Neural cell (in vitro differentiated cells): ENCODE data around the gene CDX1. TPM values are rescaled to one million over a fixed set of nuclear protein-coding genes. Genes with fewer than 3 reads are reported as not detected.

ENCODE experiments used
- H2AFZ ChIP-seq: fragments of 200-600, 300-800 bp; sonication (generic), shearing (Covaris generic); 2 replicates; pipeline ENCODE4 v1.6.0; 2014; ENCODE audit warnings: low read depth, mild to moderate bottlenecking, antibody characterized with exemption, low read length, moderate library complexity
- H3F3A ChIP-seq: fragments of 200-600 bp; shearing (Covaris generic); 2 replicates; pipeline ENCODE4 v1.6.1; 2016; ENCODE audit warnings: mild to moderate bottlenecking, moderate library complexity, mixed read lengths, antibody characterized with exemption, low read length; ENCODE audit not compliant: insufficient read depth, poor library complexity, severe bottlenecking
- H3K27ac ChIP-seq: fragments of 200-600, 300-800 bp; sonication (generic), shearing (Covaris generic); 2 replicates; pipeline ENCODE4 v1.5.1; 2014; ENCODE audit warnings: mild to moderate bottlenecking, low read length, moderate library complexity
- H3K27me3 ChIP-seq: fragments of 300-800, 200-600 bp; sonication (generic), shearing (Covaris generic); 2 replicates; pipeline ENCODE4 v1.6.0; 2014; ENCODE audit warnings: mild to moderate bottlenecking, low read depth, low read length, moderate library complexity; ENCODE audit not compliant: insufficient read depth
- H3K36me3 ChIP-seq: fragments of 300-800, 200-600 bp; sonication (generic), shearing (Covaris generic); 2 replicates; pipeline ENCODE4 v1.5.1; 2014; ENCODE audit warnings: mild to moderate bottlenecking, antibody characterized with exemption, low read length, moderate library complexity; ENCODE audit not compliant: insufficient read depth
- H3K4me2 ChIP-seq: fragments of 300-800, 200-600 bp; sonication (generic), shearing (Covaris generic); 2 replicates; pipeline ENCODE4 v1.6.0; 2014; ENCODE audit warnings: mild to moderate bottlenecking, low read length
- H3K4me3 ChIP-seq: fragments of 300-800, 200-600 bp; sonication (generic), shearing (Covaris generic); 2 replicates; pipeline ENCODE4 v1.5.1; 2014; ENCODE audit warnings: mild to moderate bottlenecking, low read length, moderate library complexity
- H3K79me2 ChIP-seq: fragments of 200-600 bp; shearing (Covaris generic); replicated peaks from 2 replicates; pipeline ENCODE4 v1.6.0; 2014; ENCODE audit warnings: mild to moderate bottlenecking, low read length, moderate library complexity; ENCODE audit not compliant: insufficient read depth
- H3K9ac ChIP-seq: fragments of 300-800, 200-600 bp; sonication (generic), shearing (Covaris generic); 2 replicates; pipeline ENCODE4 v1.6.1; 2016; ENCODE audit warnings: mild to moderate bottlenecking, low read length, mixed read lengths
- H3K9me2 ChIP-seq: fragments of 200-600 bp; shearing (Covaris generic); 2 replicates; pipeline ENCODE4 v1.6.1; 2016; ENCODE audit warnings: mild to moderate bottlenecking, low read length, mixed read lengths; ENCODE audit not compliant: insufficient read depth
- H3K9me3 ChIP-seq: fragments of 200-600, 300-800 bp; sonication (generic), shearing (Covaris generic); 2 replicates; pipeline ENCODE4 v1.6.1; 2016; ENCODE audit warnings: mild to moderate bottlenecking, mixed run types, low read length, moderate library complexity, mixed read lengths
- H4K20me1 ChIP-seq: fragments of 200-600 bp; shearing (Covaris generic); 2 replicates; pipeline ENCODE4 v1.6.1; 2016; ENCODE audit warnings: mild to moderate bottlenecking, mixed run types; ENCODE audit not compliant: insufficient read depth
- CTCF ChIP-seq: fragments of 450-650 bp; IDR thresholded peaks from 2 replicates; pipeline ENCODE4 v1.5.1; 2014; ENCODE audit warnings: antibody characterized with exemption, mild to moderate bottlenecking, moderate library complexity; ENCODE audit not compliant: poor library complexity, severe bottlenecking
- EP300 ChIP-seq: fragments of 450-650 bp; conservative IDR thresholded peaks from 2 replicates; pipeline ENCODE4 v1.6.1; 2014; ENCODE audit warnings: antibody characterized with exemption, mild to moderate bottlenecking, moderate library complexity; ENCODE audit not compliant: poor library complexity, severe bottlenecking
- EZH2 ChIP-seq: fragments of 200-600, 300-800 bp; shearing (Covaris generic), sonication (generic); IDR thresholded peaks from 2 replicates; pipeline ENCODE4 v1.6.1; 2014; ENCODE audit warnings: antibody characterized with exemption, low read length, borderline replicate concordance, mild to moderate bottlenecking; ENCODE audit not compliant: insufficient read depth, poor library complexity, severe bottlenecking
- MXI1 ChIP-seq: fragments of 450-650 bp; conservative IDR thresholded peaks from 2 replicates; pipeline ENCODE4 v1.6.1; 2014; ENCODE audit warnings: antibody characterized with exemption, mild to moderate bottlenecking; ENCODE audit not compliant: poor library complexity, severe bottlenecking
- POLR2AphosphoS5 ChIP-seq: IDR thresholded peaks from 2 replicates; pipeline ENCODE4 v1.6.1; 2012
- RAD21 ChIP-seq: fragments of 450-650 bp; conservative IDR thresholded peaks from 2 replicates; pipeline ENCODE4 v1.6.1; 2014; ENCODE audit warnings: antibody characterized with exemption, mild to moderate bottlenecking, moderate library complexity
- SMC3 ChIP-seq: fragments of 450-650 bp; conservative IDR thresholded peaks from 2 replicates; pipeline ENCODE4 v1.6.1; 2014; ENCODE audit warnings: antibody characterized with exemption, mild to moderate bottlenecking, moderate library complexity; ENCODE audit not compliant: poor library complexity
- TAF1 ChIP-seq: IDR thresholded peaks from 2 replicates; pipeline ENCODE4 v1.6.1; 2012; ENCODE audit warnings: low read depth
- polyA plus RNA-seq: library from polyadenylated mRNA; depleted of rRNA; stranded (reverse); fragments of >200 nt; gene quantifications from 2 replicates; pipeline ENCODE4 v1.2.3, GENCODE V29; 2014
- TF ChIP-seq, protein P1 (sequence below): IDR thresholded peaks from 2 replicates; pipeline ENCODE4 v1.6.1; 2012; ENCODE audit warnings: borderline replicate concordance

Gene CDX1
- polyA plus RNA-seq, 1 donor from 2014 or later, result not detected

DNA sequence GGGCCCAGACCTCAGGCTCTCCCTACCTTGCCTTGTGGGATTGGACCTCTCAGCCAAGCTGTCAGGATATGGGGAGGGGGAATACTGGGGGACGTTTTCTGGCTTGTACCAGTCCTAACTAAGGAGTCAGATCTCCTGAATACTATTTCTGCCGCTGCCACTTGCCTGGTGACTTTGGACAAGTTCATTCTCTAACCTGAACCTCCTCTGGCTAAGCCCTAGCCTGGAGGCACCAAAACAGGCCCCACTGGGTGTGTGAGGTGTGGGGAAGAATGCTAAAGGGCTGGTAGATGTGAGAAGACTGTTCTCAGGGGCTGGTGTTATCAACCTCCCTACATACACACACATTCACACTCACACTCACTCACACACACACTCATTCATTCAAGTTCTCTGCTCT is 24.4 kb downstream of the CDX1 start:
- Histone ChIP-seq H3K9me2 (no peaks in the 10 kb centered on the region), H3K27ac (no peak overlapping the region), H2AFZ (no peak overlapping the region), H3K4me3 (no peak overlapping the region), H3K79me2 (no peaks in the 10 kb centered on the region), H3K9ac (no peak overlapping the region), H3F3A (no peaks in the 10 kb centered on the region), H3K9me3 (no peaks in the 10 kb centered on the region), H3K36me3 (no peaks in the 10 kb centered on the region), H3K27me3 (peaks cover 34% of the 10 kb centered on the region), H3K4me2 (no peak overlapping the region), H4K20me1 (no peaks in the 10 kb centered on the region)
- no peak for TF ChIP-seq EZH2
- TF ChIP-seq MXI1, result no peak
- no peak for TF ChIP-seq RAD21
- TF ChIP-seq TAF1, result no peak

GRCh38 chr5:150192462-150192861 is 25.9 kb downstream of the CDX1 start:
- Histone ChIP-seq H2AFZ (no peak overlapping the region), H3K9me2 (no peaks in the 10 kb centered on the region), H3K9me3 (no peaks in the 10 kb centered on the region), H3K79me2 (no peaks in the 10 kb centered on the region), H3K27me3 (peaks cover 34% of the 10 kb centered on the region), H4K20me1 (no peaks in the 10 kb centered on the region), H3F3A (no peaks in the 10 kb centered on the region), H3K27ac (peak overlapping the region; percentile 45), H3K4me2 (peak overlapping the region; percentile 52), H3K4me3 (peak overlapping the region; percentile 44), H3K9ac (peak overlapping the region; percentile 19), H3K36me3 (no peaks in the 10 kb centered on the region)
- no peak for TF ChIP-seq EZH2
- TF ChIP-seq, protein P1, sequence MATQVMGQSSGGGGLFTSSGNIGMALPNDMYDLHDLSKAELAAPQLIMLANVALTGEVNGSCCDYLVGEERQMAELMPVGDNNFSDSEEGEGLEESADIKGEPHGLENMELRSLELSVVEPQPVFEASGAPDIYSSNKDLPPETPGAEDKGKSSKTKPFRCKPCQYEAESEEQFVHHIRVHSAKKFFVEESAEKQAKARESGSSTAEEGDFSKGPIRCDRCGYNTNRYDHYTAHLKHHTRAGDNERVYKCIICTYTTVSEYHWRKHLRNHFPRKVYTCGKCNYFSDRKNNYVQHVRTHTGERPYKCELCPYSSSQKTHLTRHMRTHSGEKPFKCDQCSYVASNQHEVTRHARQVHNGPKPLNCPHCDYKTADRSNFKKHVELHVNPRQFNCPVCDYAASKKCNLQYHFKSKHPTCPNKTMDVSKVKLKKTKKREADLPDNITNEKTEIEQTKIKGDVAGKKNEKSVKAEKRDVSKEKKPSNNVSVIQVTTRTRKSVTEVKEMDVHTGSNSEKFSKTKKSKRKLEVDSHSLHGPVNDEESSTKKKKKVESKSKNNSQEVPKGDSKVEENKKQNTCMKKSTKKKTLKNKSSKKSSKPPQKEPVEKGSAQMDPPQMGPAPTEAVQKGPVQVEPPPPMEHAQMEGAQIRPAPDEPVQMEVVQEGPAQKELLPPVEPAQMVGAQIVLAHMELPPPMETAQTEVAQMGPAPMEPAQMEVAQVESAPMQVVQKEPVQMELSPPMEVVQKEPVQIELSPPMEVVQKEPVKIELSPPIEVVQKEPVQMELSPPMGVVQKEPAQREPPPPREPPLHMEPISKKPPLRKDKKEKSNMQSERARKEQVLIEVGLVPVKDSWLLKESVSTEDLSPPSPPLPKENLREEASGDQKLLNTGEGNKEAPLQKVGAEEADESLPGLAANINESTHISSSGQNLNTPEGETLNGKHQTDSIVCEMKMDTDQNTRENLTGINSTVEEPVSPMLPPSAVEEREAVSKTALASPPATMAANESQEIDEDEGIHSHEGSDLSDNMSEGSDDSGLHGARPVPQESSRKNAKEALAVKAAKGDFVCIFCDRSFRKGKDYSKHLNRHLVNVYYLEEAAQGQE, result peak; percentile 52
- TF ChIP-seq POLR2AphosphoS5, result peak; percentile 8
- TF ChIP-seq EP300, result no peak

- Histone ChIP-seq H3K27ac (no peak overlapping the region), H3K79me2 (no peaks in the 10 kb centered on the region), H4K20me1 (no peaks in the 10 kb centered on the region), H3F3A (no peaks in the 10 kb centered on the region), H3K4me2 (no peak overlapping the region), H3K9me2 (no peaks in the 10 kb centered on the region), H3K9ac (no peak overlapping the region), H3K36me3 (no peaks in the 10 kb centered on the region), H3K9me3 (no peaks in the 10 kb centered on the region), H3K27me3 (peaks cover 3% of the 10 kb centered on the region), H3K4me3 (no peak overlapping the region), H2AFZ (no peak overlapping the region)
- TF ChIP-seq RAD21 (no peak), POLR2AphosphoS5 (no peak), EP300 (no peak), MXI1 (no peak), EZH2 (no peak), SMC3 (no peak), CTCF (no peak), TAF1 (no peak)
- TF ChIP-seq, protein P1, result no peak
Observed at GRCh38 chr5:150195736-150196485, 29.3 kb downstream of the CDX1 start.
